PC-9 (cell line): ENCODE measurements around the gene UNC13B.

Experiments used
- EZH2 ChIP-seq: fragments of 200-600 bp; sonication (generic); IDR thresholded peaks from 2 replicates; pipeline ENCODE4 v1.8.0; 2017; ENCODE audit warnings: antibody characterized with exemption, low read depth
- TF ChIP-seq, protein P1 (sequence below): fragments of 200-600 bp; sonication (generic); conservative IDR thresholded peaks from 2 replicates; pipeline ENCODE4 v1.6.1; 2017; ENCODE audit warnings: mixed run types, antibody characterized with exemption, mild to moderate bottlenecking, moderate library complexity

GRCh38 chr9:35432076-35432475 is 270.3 kb downstream of the UNC13B start:
- TF ChIP-seq, protein P1, sequence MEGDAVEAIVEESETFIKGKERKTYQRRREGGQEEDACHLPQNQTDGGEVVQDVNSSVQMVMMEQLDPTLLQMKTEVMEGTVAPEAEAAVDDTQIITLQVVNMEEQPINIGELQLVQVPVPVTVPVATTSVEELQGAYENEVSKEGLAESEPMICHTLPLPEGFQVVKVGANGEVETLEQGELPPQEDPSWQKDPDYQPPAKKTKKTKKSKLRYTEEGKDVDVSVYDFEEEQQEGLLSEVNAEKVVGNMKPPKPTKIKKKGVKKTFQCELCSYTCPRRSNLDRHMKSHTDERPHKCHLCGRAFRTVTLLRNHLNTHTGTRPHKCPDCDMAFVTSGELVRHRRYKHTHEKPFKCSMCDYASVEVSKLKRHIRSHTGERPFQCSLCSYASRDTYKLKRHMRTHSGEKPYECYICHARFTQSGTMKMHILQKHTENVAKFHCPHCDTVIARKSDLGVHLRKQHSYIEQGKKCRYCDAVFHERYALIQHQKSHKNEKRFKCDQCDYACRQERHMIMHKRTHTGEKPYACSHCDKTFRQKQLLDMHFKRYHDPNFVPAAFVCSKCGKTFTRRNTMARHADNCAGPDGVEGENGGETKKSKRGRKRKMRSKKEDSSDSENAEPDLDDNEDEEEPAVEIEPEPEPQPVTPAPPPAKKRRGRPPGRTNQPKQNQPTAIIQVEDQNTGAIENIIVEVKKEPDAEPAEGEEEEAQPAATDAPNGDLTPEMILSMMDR: no peak
- TF ChIP-seq EZH2: no peak
